HCEC 1CT (cell line): ENCODE measurements around the gene NOA1.

Source experiments
- DNase-seq: peaks from one replicate; pipeline ENCODE4 v3.0.0-alpha.2; 2017

NOA1 gene

GRCh38 chr4:56977321-56978012, at the start of gene NOA1:
NOA1 (minus strand) TSS chr4:56977606; CDS start chr4:56977585, 21 bp downstream.
- DNase-seq: peak; percentile 90

- DNase-seq: peak; percentile 88
Observed at GRCh38 chr4:57023104-57023503, 45.7 kb upstream of the NOA1 start.

- DNase-seq: peak; percentile 86
Observed at GRCh38 chr4:57020467-57021101, 43.2 kb upstream of the NOA1 start.

GRCh38 chr4:57018980-57019379, 41.6 kb upstream of the NOA1 start:
- DNase-seq: no peak

- DNase-seq: no peak
Observed at GRCh38 chr4:57013543-57014120, 36.2 kb upstream of the NOA1 start.

GRCh38 chr4:56999751-57000150, 22.3 kb upstream of the NOA1 start:
- DNase-seq: no peak

GRCh38 chr4:56995525-56995924, 18.1 kb upstream of the NOA1 start:
- DNase-seq: peak; percentile 5

- DNase-seq: peak; percentile 45
Observed at GRCh38 chr4:56990109-56990905, 12.9 kb upstream of the NOA1 start.

GRCh38 chr4:56986952-56987351, 9.5 kb upstream of the NOA1 start:
- no peak for DNase-seq

- DNase-seq: no peak
Observed at GRCh38 chr4:56986192-56986591, 8.8 kb upstream of the NOA1 start.

GRCh38 chr4:56981795-56982201, 4.4 kb upstream of the NOA1 start:
- no peak for DNase-seq

GRCh38 chr4:56979421-56980072, 2.1 kb upstream of the NOA1 start:
- DNase-seq: no peak

- DNase-seq: peak; percentile 85
Observed at GRCh38 chr4:56978750-56979303, 1.4 kb upstream of the NOA1 start, which contains the start of gene POLR2B. POLR2B (plus strand) TSS chr4:56978896; CDS start chr4:56978986, 90 bp downstream.

GRCh38 chr4:56976837-56977320, 527 bp downstream of the NOA1 start:
- DNase-seq: no peak

- no peak for DNase-seq
Observed at GRCh38 chr4:56976283-56976836, 1.0 kb downstream of the NOA1 start.

GRCh38 chr4:56973336-56973735, 4.1 kb downstream of the NOA1 start:
- DNase-seq: no peak

- no peak for DNase-seq
Observed at GRCh38 chr4:56972809-56973208, 4.6 kb downstream of the NOA1 start.

- no peak for DNase-seq
Observed at GRCh38 chr4:56972389-56972788, 5.0 kb downstream of the NOA1 start.

- DNase-seq: no peak
Observed at GRCh38 chr4:56971383-56971782, 6.0 kb downstream of the NOA1 start.

GRCh38 chr4:56961107-56961500, 16.3 kb downstream of the NOA1 start:
- no peak for DNase-seq

- DNase-seq: no peak
Observed at GRCh38 chr4:56959100-56959499, 18.3 kb downstream of the NOA1 start.

- DNase-seq: peak; percentile 90
Observed at GRCh38 chr4:56958111-56958517, 19.3 kb downstream of the NOA1 start.
